ENCODE results near the gene DHX40.
A peak's percentile ranks its signal among the peaks of the same experiment; 100 is the strongest.
"Not testable (repeated sequence)": the region's sequence is repeated elsewhere in the genome, so short reads cannot be mapped to it uniquely, and the experiment has no call there.

The DHX40 gene

GRCh38 chr17:59565171-59565958, at the start of gene DHX40:
Gene DHX40 (plus strand): TSS chr17:59565610. CDS start chr17:59565672, 62 bp downstream.
- peak; percentile 91 to 96 for DNase-seq (ENCODE audit: low read depth in 2 of 2)

GRCh38 chr17:59516451-59516850, 49.0 kb upstream of the DHX40 start:
- no peak for DNase-seq (ENCODE audit: low read depth in 2 of 2)

GRCh38 chr17:59519132-59519531, 46.3 kb upstream of the DHX40 start:
- DNase-seq (ENCODE audit: low read depth in 2 of 2), result no peak

- DNase-seq (ENCODE audit: low read depth in 2 of 2), result no peak
Measured at GRCh38 chr17:59520251-59520650, 45.2 kb upstream of the DHX40 start.

- peak; percentile 37 to 61 for DNase-seq (ENCODE audit: low read depth in 2 of 2)
Measured at GRCh38 chr17:59521465-59522126, 43.8 kb upstream of the DHX40 start.

- DNase-seq (ENCODE audit: low read depth in 2 of 2), result not testable (repeated sequence)
Measured at GRCh38 chr17:59524930-59525329, 40.5 kb upstream of the DHX40 start.

GRCh38 chr17:59525668-59526067, 39.7 kb upstream of the DHX40 start:
- DNase-seq (ENCODE audit: low read depth in 2 of 2), result no peak

GRCh38 chr17:59526451-59526850, 39.0 kb upstream of the DHX40 start:
- no peak for DNase-seq (ENCODE audit: low read depth in 2 of 2)

- no peak for DNase-seq (ENCODE audit: low read depth in 2 of 2)
Measured at GRCh38 chr17:59527325-59527917, 38.0 kb upstream of the DHX40 start.

GRCh38 chr17:59527931-59528330, 37.5 kb upstream of the DHX40 start:
- no peak for DNase-seq (ENCODE audit: low read depth in 2 of 2)

GRCh38 chr17:59530531-59530930, 34.9 kb upstream of the DHX40 start:
- DNase-seq (ENCODE audit: low read depth in 2 of 2), result no peak

GRCh38 chr17:59533694-59534093, 31.7 kb upstream of the DHX40 start:
- DNase-seq (ENCODE audit: low read depth in 2 of 2), result no peak

- no peak for DNase-seq (ENCODE audit: low read depth in 2 of 2)
Measured at GRCh38 chr17:59534583-59534982, 30.8 kb upstream of the DHX40 start.

GRCh38 chr17:59538195-59538909, 27.1 kb upstream of the DHX40 start:
- no peak for DNase-seq (ENCODE audit: low read depth in 2 of 2)

GRCh38 chr17:59542960-59543635, 22.3 kb upstream of the DHX40 start:
- DNase-seq (ENCODE audit: low read depth in 2 of 2), result no peak

GRCh38 chr17:59545942-59546341, 19.5 kb upstream of the DHX40 start:
- DNase-seq (ENCODE audit: low read depth in 2 of 2), result no peak

GRCh38 chr17:59547131-59547915, 18.1 kb upstream of the DHX40 start:
- DNase-seq (ENCODE audit: low read depth in 2 of 2), result no peak

GRCh38 chr17:59548985-59549384, 16.4 kb upstream of the DHX40 start:
- not testable (repeated sequence) for DNase-seq (ENCODE audit: low read depth in 2 of 2)

- no peak for DNase-seq (ENCODE audit: low read depth in 2 of 2)
Measured at GRCh38 chr17:59550703-59551102, 14.7 kb upstream of the DHX40 start.

- no peak for DNase-seq (ENCODE audit: low read depth in 2 of 2)
Measured at GRCh38 chr17:59558039-59558438, 7.4 kb upstream of the DHX40 start.

GRCh38 chr17:59558953-59559352, 6.5 kb upstream of the DHX40 start:
- no peak for DNase-seq (ENCODE audit: low read depth in 2 of 2)

Data from stimulated activated CD4-positive, alpha-beta T cell treated with anti-CD3 and anti-CD28 coated beads, Interleukin-12 subunit alpha, Interleukin-12 subunit beta, amount 100 ng/mL, for 24 hours (primary cell).